Measurements from ENCODE around the gene CLOCK.

GRCh38 chr4:55507612-55508011, 39.1 kb downstream of the CLOCK start:
- TF ChIP-seq POLR2A (IDR thresholded peaks at IDR 0.05) (no peak), CTCF (IDR thresholded peaks at IDR 0.05 in 4 of 5, conservative IDR thresholded peaks at IDR 0.05 in 1 of 5) (no peak)
